SK-N-SH (cell line): ENCODE measurements around the gene C1QTNF3. TPM values are rescaled to one million over a fixed set of nuclear protein-coding genes. Genes with fewer than 3 reads are reported as not detected.

Experiments
- CTCF ChIA-PET: fragments of 300-600, 350-600 bp; formaldehyde crosslinking; extraction: SDS; loops from one replicate; lab custom pipeline; 2021; lab: Yijun Ruan, JAX
- POLR2A ChIA-PET: fragments of 350-600 bp; sonication (Branson Sonifier 250); formaldehyde crosslinking; extraction: SDS; loops from one replicate; lab custom pipeline; 2020; ENCODE audit warnings: antibody characterized with exemption, inconsistent platforms; lab: Yijun Ruan, JAX
- DNase-seq: peaks from one replicate; pipeline ENCODE4 v3.0.0; 2012
- H2AFZ ChIP-seq: fragments of 200-600 bp; sonication (generic); 2 replicates; pipeline ENCODE4 v1.8.1; 2016; ENCODE audit warnings: antibody characterized with exemption, mild to moderate bottlenecking, low read depth
- H3F3A ChIP-seq: fragments of 200-600 bp; sonication (generic); replicated peaks from 2 replicates; pipeline ENCODE3; 2016; ENCODE audit warnings: antibody characterized with exemption, mild to moderate bottlenecking; ENCODE audit not compliant: insufficient read depth
- H3K27ac ChIP-seq, 2 experiments: fragments of 200-500 bp in 1 of 2; fragments of 200-600 bp in 1 of 2; sonication (Bioruptor generic) in 1 of 2; sonication (generic), shearing (Covaris generic) in 1 of 2; 2 replicates each; pipeline versions ENCODE4 v1.5.1 to v1.6.1; 2014 to 2016; ENCODE audit warnings: low read depth in 2 of 2, inconsistent platforms in 1 of 2, low read length in 1 of 2, mild to moderate bottlenecking in 1 of 2, mixed read lengths in 1 of 2
- H3K27me3 ChIP-seq: fragments of 200-600 bp; sonication (generic), shearing (Covaris generic); 2 replicates; pipeline ENCODE4 v1.6.1; 2016; ENCODE audit warnings: mixed run types; ENCODE audit not compliant: insufficient read depth
- H3K36me3 ChIP-seq, 2 experiments: fragments of 200-500 bp in 1 of 2; fragments of 200-600 bp in 1 of 2; sonication (Bioruptor generic) in 1 of 2; sonication (generic) in 1 of 2; replicated peaks in 1 of 2; 2 replicates each; pipeline versions ENCODE3 to v1.5.1; 2014 to 2016; ENCODE audit warnings: low read length in 1 of 2, mild to moderate bottlenecking in 1 of 2; ENCODE audit not compliant: insufficient read depth in 2 of 2, control insufficient read depth in 1 of 2
- H3K4me1 ChIP-seq, 2 experiments: fragments of 200-500 bp in 1 of 2; fragments of 200-600 bp in 1 of 2; sonication (Bioruptor generic) in 1 of 2; sonication (generic), shearing (Covaris generic) in 1 of 2; 2 replicates each; pipeline versions ENCODE4 v1.5.1 to v1.6.1; 2014 to 2016; ENCODE audit warnings: low read depth in 1 of 2, low read length in 1 of 2, mixed run types in 1 of 2; ENCODE audit not compliant: insufficient read depth in 2 of 2, control insufficient read depth in 1 of 2
- H3K4me2 ChIP-seq: fragments of 200-600 bp; sonication (generic), shearing (Covaris generic); 2 replicates; pipeline ENCODE4 v1.6.1; 2017; ENCODE audit warnings: mixed run types
- H3K4me3 ChIP-seq, 2 experiments: fragments of 200-500 bp in 1 of 2; fragments of 200-600 bp in 1 of 2; sonication (Bioruptor generic) in 1 of 2; sonication (generic), shearing (Covaris generic) in 1 of 2; 2 replicates each; pipeline versions ENCODE4 v1.5.1 to v1.8.1; 2014 to 2016; ENCODE audit warnings: low read depth in 2 of 2, inconsistent platforms in 1 of 2, low read length in 1 of 2, mild to moderate bottlenecking in 1 of 2, mixed read lengths in 1 of 2, moderate library complexity in 1 of 2
- H3K79me2 ChIP-seq: fragments of 200-600 bp; sonication (generic); 2 replicates; pipeline ENCODE4 v1.8.1; 2017; ENCODE audit warnings: mild to moderate bottlenecking; ENCODE audit not compliant: insufficient read depth
- H3K9ac ChIP-seq: fragments of 200-600 bp; sonication (generic); 2 replicates; pipeline ENCODE4 v1.6.1; 2017; ENCODE audit warnings: mixed run types
- H3K9me2 ChIP-seq: fragments of 200-600 bp; sonication (generic); 2 replicates; pipeline ENCODE4 v1.6.1; 2017; ENCODE audit warnings: mixed run types
- H3K9me3 ChIP-seq: fragments of 200-600 bp; sonication (generic); 2 replicates; pipeline ENCODE4 v1.6.1; 2017; ENCODE audit warnings: mixed run types, mild to moderate bottlenecking, moderate library complexity
- H4K20me1 ChIP-seq: fragments of 200-600 bp; sonication (generic); 2 replicates; pipeline ENCODE4 v1.6.1; 2017; ENCODE audit warnings: mild to moderate bottlenecking, mixed run types; ENCODE audit not compliant: insufficient read depth
- EZH2phosphoT487 ChIP-seq: fragments of 200-600 bp; sonication (generic); IDR thresholded peaks from 2 replicates; pipeline ENCODE4 v1.6.1; 2017; ENCODE audit warnings: low read depth, mixed run types, mild to moderate bottlenecking, antibody characterized with exemption, moderate library complexity, borderline replicate concordance
- FOSL2 ChIP-seq: IDR thresholded peaks from 2 replicates; pipeline ENCODE4 v1.4.0; 2012; ENCODE audit warnings: low read depth, mild to moderate bottlenecking, moderate library complexity, borderline replicate concordance
- JUND ChIP-seq: IDR thresholded peaks from 2 replicates; pipeline ENCODE4 v1.4.0; 2012
- RAD21 ChIP-seq: IDR thresholded peaks from 2 replicates; pipeline ENCODE4 v1.6.1; 2012; ENCODE audit warnings: mild to moderate bottlenecking, low read length
- RCOR1 ChIP-seq: fragments of 150-350 bp; IDR thresholded peaks from 2 replicates; pipeline ENCODE4 v1.6.1; 2017; ENCODE audit warnings: antibody characterized with exemption, low read length
- RXRA ChIP-seq: IDR thresholded peaks from 2 replicates; pipeline ENCODE4 v1.4.0; 2012; ENCODE audit warnings: low read depth, mild to moderate bottlenecking, borderline replicate concordance
- SIN3A ChIP-seq: IDR thresholded peaks from 2 replicates; pipeline ENCODE4 v1.6.1; 2012; ENCODE audit warnings: low read depth, mild to moderate bottlenecking, low read length, moderate library complexity, borderline replicate concordance
- SMC3 ChIP-seq: IDR thresholded peaks from 2 replicates; pipeline ENCODE4 v1.6.1; 2012; ENCODE audit warnings: low read depth, low read length, improper control_type of control experiment
- TAF1 ChIP-seq: IDR thresholded peaks from 2 replicates; pipeline ENCODE4 v1.6.1; 2012; ENCODE audit warnings: low read depth, mild to moderate bottlenecking, low read length, moderate library complexity, borderline replicate concordance
- WGBS: methylation state at CpG from one replicate; pipeline ENCODE4 v1.1.6; 2017; ENCODE audit warnings: low lambda C conversion rate; 5-methylcytosine and 5-hydroxymethylcytosine counted together
- polyA plus RNA-seq, 3 experiments: library from polyadenylated mRNA; depleted of rRNA; stranded (reverse); fragments of >200 nt; gene quantifications; 2 replicates each; pipeline ENCODE4 v1.2.3, GENCODE V29; 2012
- TF ChIP-seq, protein P1 (sequence below): IDR thresholded peaks from 2 replicates; pipeline ENCODE4 v1.6.1; 2012; ENCODE audit warnings: mild to moderate bottlenecking, low read depth, low read length, moderate library complexity
- TF ChIP-seq, protein P2 (sequence below): fragments of 150-350 bp; IDR thresholded peaks from 2 replicates; pipeline ENCODE4 v1.6.1; 2017; ENCODE audit warnings: antibody characterized with exemption, low read length, low read depth, borderline replicate concordance
- TF ChIP-seq, protein P3 (sequence below): IDR thresholded peaks from 2 replicates; pipeline ENCODE4 v1.4.0; 2012; ENCODE audit warnings: low read depth, borderline replicate concordance

The C1QTNF3 gene
- polyA plus RNA-seq, 1 of the 3 experiments (the other 2 are of a cell fraction), result 1.5 TPM

DNA sequence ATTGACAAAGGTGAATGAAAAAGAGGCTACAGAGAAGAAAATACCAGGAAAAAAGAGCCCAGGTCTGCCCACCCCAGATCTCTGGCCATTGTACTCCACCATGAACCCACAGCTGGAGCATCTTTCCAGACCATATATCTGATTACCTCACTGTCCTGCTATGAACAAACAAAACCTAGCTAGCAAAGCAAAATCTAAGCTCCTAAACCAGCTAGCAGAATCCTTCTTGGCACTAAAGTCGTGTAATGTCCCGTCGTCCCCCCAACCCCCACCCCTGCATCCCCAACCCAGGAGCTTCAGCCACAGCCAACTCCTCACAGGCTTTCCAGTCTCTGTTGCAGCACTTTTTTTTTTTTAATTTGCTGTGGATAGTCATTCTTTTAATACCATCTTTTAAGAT, 2.5 kb downstream of the C1QTNF3 start:
- TF ChIP-seq SMC3 (no peak), TAF1 (no peak), FOSL2 (no peak), EZH2phosphoT487 (no peak), JUND (no peak), SIN3A (no peak), RCOR1 (no peak), RXRA (no peak), RAD21 (no peak)
- TF ChIP-seq, protein P1, sequence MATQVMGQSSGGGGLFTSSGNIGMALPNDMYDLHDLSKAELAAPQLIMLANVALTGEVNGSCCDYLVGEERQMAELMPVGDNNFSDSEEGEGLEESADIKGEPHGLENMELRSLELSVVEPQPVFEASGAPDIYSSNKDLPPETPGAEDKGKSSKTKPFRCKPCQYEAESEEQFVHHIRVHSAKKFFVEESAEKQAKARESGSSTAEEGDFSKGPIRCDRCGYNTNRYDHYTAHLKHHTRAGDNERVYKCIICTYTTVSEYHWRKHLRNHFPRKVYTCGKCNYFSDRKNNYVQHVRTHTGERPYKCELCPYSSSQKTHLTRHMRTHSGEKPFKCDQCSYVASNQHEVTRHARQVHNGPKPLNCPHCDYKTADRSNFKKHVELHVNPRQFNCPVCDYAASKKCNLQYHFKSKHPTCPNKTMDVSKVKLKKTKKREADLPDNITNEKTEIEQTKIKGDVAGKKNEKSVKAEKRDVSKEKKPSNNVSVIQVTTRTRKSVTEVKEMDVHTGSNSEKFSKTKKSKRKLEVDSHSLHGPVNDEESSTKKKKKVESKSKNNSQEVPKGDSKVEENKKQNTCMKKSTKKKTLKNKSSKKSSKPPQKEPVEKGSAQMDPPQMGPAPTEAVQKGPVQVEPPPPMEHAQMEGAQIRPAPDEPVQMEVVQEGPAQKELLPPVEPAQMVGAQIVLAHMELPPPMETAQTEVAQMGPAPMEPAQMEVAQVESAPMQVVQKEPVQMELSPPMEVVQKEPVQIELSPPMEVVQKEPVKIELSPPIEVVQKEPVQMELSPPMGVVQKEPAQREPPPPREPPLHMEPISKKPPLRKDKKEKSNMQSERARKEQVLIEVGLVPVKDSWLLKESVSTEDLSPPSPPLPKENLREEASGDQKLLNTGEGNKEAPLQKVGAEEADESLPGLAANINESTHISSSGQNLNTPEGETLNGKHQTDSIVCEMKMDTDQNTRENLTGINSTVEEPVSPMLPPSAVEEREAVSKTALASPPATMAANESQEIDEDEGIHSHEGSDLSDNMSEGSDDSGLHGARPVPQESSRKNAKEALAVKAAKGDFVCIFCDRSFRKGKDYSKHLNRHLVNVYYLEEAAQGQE, result no peak
- TF ChIP-seq, protein P2, sequence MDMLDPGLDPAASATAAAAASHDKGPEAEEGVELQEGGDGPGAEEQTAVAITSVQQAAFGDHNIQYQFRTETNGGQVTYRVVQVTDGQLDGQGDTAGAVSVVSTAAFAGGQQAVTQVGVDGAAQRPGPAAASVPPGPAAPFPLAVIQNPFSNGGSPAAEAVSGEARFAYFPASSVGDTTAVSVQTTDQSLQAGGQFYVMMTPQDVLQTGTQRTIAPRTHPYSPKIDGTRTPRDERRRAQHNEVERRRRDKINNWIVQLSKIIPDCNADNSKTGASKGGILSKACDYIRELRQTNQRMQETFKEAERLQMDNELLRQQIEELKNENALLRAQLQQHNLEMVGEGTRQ, result no peak
- TF ChIP-seq, protein P3, sequence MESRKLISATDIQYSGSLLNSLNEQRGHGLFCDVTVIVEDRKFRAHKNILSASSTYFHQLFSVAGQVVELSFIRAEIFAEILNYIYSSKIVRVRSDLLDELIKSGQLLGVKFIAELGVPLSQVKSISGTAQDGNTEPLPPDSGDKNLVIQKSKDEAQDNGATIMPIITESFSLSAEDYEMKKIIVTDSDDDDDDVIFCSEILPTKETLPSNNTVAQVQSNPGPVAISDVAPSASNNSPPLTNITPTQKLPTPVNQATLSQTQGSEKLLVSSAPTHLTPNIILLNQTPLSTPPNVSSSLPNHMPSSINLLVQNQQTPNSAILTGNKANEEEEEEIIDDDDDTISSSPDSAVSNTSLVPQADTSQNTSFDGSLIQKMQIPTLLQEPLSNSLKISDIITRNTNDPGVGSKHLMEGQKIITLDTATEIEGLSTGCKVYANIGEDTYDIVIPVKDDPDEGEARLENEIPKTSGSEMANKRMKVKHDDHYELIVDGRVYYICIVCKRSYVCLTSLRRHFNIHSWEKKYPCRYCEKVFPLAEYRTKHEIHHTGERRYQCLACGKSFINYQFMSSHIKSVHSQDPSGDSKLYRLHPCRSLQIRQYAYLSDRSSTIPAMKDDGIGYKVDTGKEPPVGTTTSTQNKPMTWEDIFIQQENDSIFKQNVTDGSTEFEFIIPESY, result no peak
- TF ChIP-seq, all 33 proteins: peak for 0
- Histone ChIP-seq H2AFZ (no peak overlapping the region), H3K4me2 (no peak overlapping the region), H3K9ac (no peak overlapping the region), H3K4me3 (no peak overlapping the region), H3F3A (no peaks in the 10 kb centered on the region), H3K79me2 (no peaks in the 10 kb centered on the region), H3K27me3 (no peaks in the 10 kb centered on the region), H4K20me1 (no peaks in the 10 kb centered on the region), H3K9me3 (no peaks in the 10 kb centered on the region), H3K9me2 (no peaks in the 10 kb centered on the region), H3K27ac (no peak overlapping the region), H3K36me3 (peaks cover 0 to 2% of the 10 kb centered on the region in 2 experiments), H3K4me1 (no peaks in the 10 kb centered on the region)
- no peak for DNase-seq
- ChIA-PET CTCF (interaction anchor here (0.9 kb wide), 1 partner anchor 9 kb away, joined by 3 read pairs; no protein-coding TSS in a partner anchor), POLR2A (interaction anchor here (0.8 kb wide), 1 partner anchor 13 kb away, joined by 3 read pairs; no protein-coding TSS in a partner anchor)
- WGBS, result 78% methylated on average over 3 of the region's 3 CpGs
